ENCODE measurements around the gene S100A4. TPM values are rescaled to one million over a fixed set of nuclear protein-coding genes. Genes with fewer than 3 reads are reported as not detected.
"Not testable (repeated sequence)": the region's sequence is repeated elsewhere in the genome, so short reads cannot be mapped to it uniquely, and the experiment has no call there.

S100A4 gene
- total RNA-seq, 1 donor from 2014 or later: 690 TPM

GRCh38 chr1:153526132-153526543 is 19.5 kb downstream of the S100A4 start:
- intact Hi-C loops (cut with DNase I): no loop called here
- H3K27me3 ChIP-seq: no peaks in the 10 kb centered on the region
- no peak overlapping the region for H3K4me3 ChIP-seq
- TF ChIP-seq, protein P1, sequence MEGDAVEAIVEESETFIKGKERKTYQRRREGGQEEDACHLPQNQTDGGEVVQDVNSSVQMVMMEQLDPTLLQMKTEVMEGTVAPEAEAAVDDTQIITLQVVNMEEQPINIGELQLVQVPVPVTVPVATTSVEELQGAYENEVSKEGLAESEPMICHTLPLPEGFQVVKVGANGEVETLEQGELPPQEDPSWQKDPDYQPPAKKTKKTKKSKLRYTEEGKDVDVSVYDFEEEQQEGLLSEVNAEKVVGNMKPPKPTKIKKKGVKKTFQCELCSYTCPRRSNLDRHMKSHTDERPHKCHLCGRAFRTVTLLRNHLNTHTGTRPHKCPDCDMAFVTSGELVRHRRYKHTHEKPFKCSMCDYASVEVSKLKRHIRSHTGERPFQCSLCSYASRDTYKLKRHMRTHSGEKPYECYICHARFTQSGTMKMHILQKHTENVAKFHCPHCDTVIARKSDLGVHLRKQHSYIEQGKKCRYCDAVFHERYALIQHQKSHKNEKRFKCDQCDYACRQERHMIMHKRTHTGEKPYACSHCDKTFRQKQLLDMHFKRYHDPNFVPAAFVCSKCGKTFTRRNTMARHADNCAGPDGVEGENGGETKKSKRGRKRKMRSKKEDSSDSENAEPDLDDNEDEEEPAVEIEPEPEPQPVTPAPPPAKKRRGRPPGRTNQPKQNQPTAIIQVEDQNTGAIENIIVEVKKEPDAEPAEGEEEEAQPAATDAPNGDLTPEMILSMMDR (IDR thresholded peaks at IDR 0.05): no peak
- H3K9me3 ChIP-seq: no peaks in the 10 kb centered on the region
- no peaks in the 10 kb centered on the region for H3K36me3 ChIP-seq
- peak overlapping the region in 1 of 2 donors; percentile 54 for H3K27ac ChIP-seq
- DNase-seq (ENCODE audit: low spot score in 2 of 2): no peak
- H3K4me1 ChIP-seq: peaks cover 0 to 10% of the 10 kb centered on the region in 2 donors

DNA sequence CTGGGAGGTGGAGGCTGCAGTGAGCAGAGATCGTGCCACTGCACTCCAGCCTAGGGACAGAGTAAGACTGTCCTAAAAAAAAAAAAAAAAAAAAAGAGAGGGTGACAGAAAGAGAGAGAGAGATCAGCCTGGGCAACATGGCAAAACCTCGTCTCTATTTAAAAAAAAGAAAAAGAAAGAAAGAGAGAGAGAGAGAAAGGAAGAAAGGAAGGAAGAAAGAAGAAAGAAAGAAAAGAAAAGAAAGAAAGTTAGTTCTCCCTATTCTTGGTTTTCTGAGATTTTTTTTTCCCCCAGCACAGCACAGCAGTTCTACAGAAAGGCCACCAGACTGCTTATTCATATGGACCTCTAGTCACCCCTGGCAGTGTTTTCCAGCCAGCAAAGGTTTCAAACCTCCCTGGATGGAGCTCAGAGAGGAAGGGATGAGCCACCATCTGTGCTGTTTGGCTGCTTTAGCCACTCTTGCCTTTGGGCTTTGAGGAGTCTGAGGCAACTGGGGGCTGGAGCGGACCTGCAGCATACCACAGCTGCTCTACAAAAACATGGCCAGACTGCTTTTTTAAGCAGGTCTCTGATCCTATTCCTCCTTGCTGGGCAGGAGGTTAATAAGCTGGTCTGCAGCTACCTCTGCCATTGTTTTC is 20.4 kb downstream of the S100A4 start:
- H3K27ac ChIP-seq: peak overlapping the region; percentile 23 to 54
- TF ChIP-seq, protein P1 (IDR thresholded peaks at IDR 0.05): no peak
- DNase-seq (ENCODE audit: low spot score in 2 of 2): no peak
- H3K36me3 ChIP-seq: no peaks in the 10 kb centered on the region
- no peaks in the 10 kb centered on the region for H3K9me3 ChIP-seq
- peaks cover 0 to 10% of the 10 kb centered on the region in 2 donors for H3K4me1 ChIP-seq
- intact Hi-C loops (cut with DNase I): no loop called here
- no peaks in the 10 kb centered on the region for H3K27me3 ChIP-seq
- no peak overlapping the region for H3K4me3 ChIP-seq

- DNase-seq (ENCODE audit: low spot score in 2 of 2): peak in 1 of 2 donors; percentile 53
- H3K4me3 ChIP-seq; intact Hi-C loops (cut with DNase I): not testable (repeated sequence)
Observed at GRCh38 chr1:153522353-153523048, 23.1 kb downstream of the S100A4 start.

GRCh38 chr1:153521808-153522207 is 23.8 kb downstream of the S100A4 start:
- H3K9me3 ChIP-seq; H3K36me3 ChIP-seq; intact Hi-C loops (cut with DNase I); H3K27me3 ChIP-seq; H3K27ac ChIP-seq; H3K4me3 ChIP-seq: not testable (repeated sequence)
- peaks cover 0 to 10% of the 10 kb centered on the region in 2 donors for H3K4me1 ChIP-seq
- DNase-seq (ENCODE audit: low spot score in 2 of 2): peak in 1 of 2 donors; percentile 49

More at GRCh38 chr1:153522353-153523048, 23.1 kb downstream of the S100A4 start:
- H3K27me3 ChIP-seq, H3K36me3 ChIP-seq, H3K9me3 ChIP-seq, H3K27ac ChIP-seq: not testable (repeated sequence)
- peaks cover 0 to 10% of the 10 kb centered on the region in 2 donors for H3K4me1 ChIP-seq

DNA sequence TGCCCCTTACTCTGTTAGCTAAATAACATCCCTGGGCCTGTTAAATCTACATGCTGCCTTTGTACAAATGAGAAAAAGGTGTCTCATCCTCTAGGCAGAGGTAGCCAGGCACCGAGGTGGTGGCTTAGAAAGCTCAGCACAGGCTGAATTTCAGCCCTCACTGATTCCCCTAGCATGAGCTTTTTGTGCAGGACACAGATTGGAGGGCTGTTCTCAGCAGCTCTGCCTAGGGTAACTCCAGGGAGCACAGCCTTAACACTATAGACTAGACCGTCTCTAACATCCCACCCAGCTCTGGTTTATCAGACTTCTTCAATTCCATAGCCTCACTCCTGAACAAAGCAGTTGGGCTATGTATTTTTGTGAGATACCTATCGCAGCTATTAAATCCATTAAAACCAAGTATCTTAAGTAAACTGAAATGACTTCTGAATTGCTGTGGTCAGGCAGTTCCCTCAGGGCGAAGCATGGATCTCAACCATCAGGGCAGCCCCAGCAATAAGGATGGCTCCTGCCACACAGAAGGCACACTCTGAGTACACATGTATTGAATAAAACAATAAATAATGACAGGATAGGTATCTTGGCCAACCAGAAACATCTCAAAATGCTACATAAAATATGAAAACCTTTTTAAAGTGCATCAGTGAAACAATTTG is 24.7 kb downstream of the S100A4 start:
- Histone ChIP-seq H3K36me3 (no peaks in the 10 kb centered on the region), H3K9me3 (no peaks in the 10 kb centered on the region), H3K4me1 (peaks cover 0 to 8% of the 10 kb centered on the region in 2 donors), H3K27ac (no peak overlapping the region), H3K27me3 (no peaks in the 10 kb centered on the region), H3K4me3 (no peak overlapping the region)
- peak in 1 of 2 donors; percentile 25 for DNase-seq (ENCODE audit: low spot score in 2 of 2)
- intact Hi-C loops (cut with DNase I): no loop called here
- TF ChIP-seq, protein P1 (IDR thresholded peaks at IDR 0.05): no peak

DNA sequence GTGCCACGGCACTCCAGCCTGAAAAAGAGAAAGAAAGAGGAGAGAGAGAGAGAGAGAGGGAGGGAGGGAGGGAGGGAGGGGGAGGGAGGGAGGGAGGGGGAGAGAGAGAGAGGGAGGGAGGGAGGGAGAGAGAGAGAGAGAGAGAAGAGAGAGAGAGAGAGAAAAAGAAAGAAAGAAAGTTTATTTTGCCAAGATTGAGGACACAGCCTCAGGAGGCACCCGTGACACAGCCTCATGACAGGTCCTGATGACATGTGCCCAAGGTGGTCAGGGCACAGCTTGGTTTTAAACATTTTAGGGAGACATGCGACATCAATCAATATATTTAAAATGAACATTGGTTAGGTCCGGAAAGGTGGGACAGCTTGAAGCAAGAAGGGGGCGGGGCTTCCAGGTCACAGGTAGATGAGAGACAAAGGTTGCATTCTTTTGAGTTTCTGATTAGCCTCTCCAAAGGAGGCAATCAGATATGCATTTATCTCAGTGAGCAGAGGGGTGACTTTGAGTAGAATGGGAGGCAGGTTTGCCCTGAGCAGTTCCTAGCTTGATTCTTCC is 25.4 kb downstream of the S100A4 start:
- H3K27me3 ChIP-seq; intact Hi-C loops (cut with DNase I); H3K36me3 ChIP-seq; H3K4me3 ChIP-seq; H3K9me3 ChIP-seq; H3K27ac ChIP-seq; H3K4me1 ChIP-seq: not testable (repeated sequence)
- peak in 1 of 2 donors; percentile 53 for DNase-seq (ENCODE audit: low spot score in 2 of 2)

- intact Hi-C loops (cut with DNase I): no loop called here
- TF ChIP-seq, protein P1 (IDR thresholded peaks at IDR 0.05): no peak
- DNase-seq (ENCODE audit: low spot score in 2 of 2): no peak
Observed at GRCh38 chr1:153519242-153519641, 26.4 kb downstream of the S100A4 start.

More at GRCh38 chr1:153519242-153519641, 26.4 kb downstream of the S100A4 start:
- no peak overlapping the region for H3K4me3 ChIP-seq
- no peaks in the 10 kb centered on the region for H3K27me3 ChIP-seq
- H3K9me3 ChIP-seq: no peaks in the 10 kb centered on the region
- H3K36me3 ChIP-seq: no peaks in the 10 kb centered on the region
- no peak overlapping the region for H3K27ac ChIP-seq
- no peaks in the 10 kb centered on the region for H3K4me1 ChIP-seq

Measured in ascending aorta (tissue), 2 donors.